ENCODE measurements around the gene ZNF79. TPM values are rescaled to one million over a fixed set of nuclear protein-coding genes. Genes with fewer than 3 reads are reported as not detected.

Gene ZNF79
- total and polyA plus RNA-seq, 9 of the 15 experiments (the other 6 are each of a cell fraction or from before 2014, with no cell fraction given) = 0.62 to 7.0 (median 4.1) TPM

DNA sequence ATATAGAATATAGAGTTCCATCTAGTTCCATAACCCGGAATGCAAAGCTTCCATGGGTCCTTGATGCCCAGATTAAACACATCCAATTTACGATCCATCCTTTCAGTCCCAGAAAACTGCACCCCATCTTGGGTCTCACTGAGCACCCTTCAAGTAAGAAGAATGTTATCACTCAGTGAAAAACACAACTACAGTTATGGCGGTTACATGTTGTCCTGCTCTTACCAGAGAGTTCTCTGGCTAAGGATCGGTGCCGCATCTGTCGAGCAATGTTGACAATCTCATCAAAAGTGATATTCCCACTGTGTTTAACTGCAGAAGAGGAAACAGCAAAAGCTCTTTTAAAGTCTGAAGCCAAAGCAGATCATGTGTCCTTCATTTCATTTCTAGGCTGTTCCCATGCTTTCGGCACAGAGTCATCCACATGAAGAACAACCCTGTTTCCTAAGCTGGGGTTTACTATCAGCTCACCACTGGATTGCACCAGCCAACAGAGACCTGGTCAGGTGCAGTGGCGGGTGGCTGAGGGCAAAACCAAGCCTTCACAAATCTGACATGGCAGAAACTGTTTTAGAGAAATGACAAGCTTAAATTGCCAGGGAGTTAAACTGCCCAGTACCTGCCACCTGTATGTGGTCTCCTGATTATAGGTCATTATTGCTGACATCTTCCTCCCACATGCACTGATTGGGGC, 24.1 kb downstream of the ZNF79 start (continued):
- no peak for TF ChIP-seq NFATC3 (IDR thresholded peaks at IDR 0.05)
- TF ChIP-seq, protein P1, sequence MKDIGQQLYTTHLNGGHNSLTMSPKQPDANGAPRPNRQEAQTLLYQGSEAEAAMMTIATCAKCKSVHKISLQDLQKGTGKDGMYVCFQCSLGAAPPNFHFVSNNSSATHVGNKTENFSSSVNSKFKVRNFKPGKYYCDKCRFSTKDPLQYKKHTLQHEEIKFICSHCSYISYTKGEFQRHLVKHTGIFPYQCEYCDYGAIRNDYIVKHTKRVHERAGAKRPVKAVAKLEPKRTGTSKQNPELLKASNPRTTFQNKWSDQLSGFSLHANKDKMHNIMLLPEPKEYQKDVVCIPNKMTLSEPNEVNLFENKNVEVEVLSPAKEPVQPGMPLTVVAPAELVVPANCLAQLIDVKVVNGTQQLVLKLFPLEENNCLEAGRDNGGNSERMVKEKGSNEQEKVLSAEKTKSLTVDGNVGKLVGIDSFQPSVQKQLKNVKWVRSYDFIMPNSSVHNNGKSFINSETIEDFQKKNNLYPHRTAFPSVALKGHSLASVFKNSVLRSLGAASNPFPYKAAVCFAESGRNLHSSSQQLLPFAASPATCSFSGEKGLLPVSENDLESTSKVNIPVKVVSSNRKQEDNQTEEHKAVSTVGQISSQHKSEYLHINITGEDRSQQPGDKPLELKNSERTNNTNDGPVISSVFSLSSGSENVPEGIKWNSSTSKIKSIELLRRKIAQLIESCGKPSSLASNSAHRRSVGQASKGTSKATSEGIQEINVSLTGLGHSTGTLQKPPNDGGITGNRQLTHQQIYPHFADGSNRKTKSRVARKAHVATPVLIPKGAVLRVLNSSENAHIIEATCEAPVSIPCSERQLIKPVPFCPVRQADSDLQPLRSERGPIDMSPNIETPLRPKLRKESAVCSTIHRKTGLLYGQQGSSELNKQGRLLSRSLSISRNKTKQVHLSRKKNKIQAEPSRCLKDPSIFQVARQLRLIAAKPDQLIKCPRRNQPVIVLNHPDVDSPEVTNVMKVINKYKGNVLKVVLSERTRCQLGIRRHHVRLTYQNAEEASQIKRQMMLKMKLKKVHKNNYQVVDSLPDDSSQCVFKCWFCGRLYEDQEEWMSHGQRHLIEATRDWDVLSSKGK (CRISPR knock-in tag; IDR thresholded peaks at IDR 0.05) = no peak

DNA sequence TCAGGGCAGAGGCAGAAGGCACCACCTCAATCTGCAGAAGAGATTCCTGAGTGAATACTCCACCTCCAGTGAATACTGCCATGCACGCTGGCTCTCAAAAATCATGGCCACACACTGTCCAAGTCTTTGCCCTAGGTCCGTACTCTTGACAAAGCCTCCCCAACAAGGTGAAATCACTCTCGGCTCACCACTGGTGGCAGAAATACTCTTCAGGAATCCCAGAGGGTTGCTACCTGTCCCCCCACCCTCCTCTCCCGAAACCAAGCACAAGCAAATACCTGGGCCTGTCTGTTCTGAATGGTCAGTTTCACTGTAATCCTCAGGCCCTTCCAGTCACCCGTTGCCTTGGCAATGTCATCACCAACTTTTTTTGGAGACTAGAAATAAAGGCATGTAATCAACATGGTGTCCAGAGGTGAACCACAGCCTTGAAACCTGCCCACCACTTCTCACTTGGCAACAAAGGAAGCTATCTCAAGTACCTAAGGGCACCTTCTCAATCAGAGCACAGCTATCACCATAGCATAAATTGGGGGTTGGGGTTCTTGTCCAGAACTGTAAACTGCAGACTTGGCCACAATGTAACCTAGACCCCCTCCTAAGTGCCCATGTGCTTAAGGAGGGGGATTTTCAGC, 25.3 kb downstream of the ZNF79 start:
- ATAC-seq (no peak), DNase-seq (ENCODE audit: extremely low read depth in 1 of 4, low spot score in 3 of 4) (peak in 1 of 4 experiments; percentile 12), FAIRE-seq (no peak)
- 1% methylated on average over 5 of the region's 5 CpGs for WGBS (ENCODE audit: insufficient coverage, low coverage, missing lambda C conversion rate)
- BruUV-seq (replicated peaks) = no TSS peak
- CTCF ChIA-PET (ENCODE audit: low intra/inter-chr PET ratio) = no interaction called here
- Histone ChIP-seq H3K4me2 (ENCODE audit: insufficient read depth, low read length) (peak overlapping the region; percentile 100), H3K9ac (ENCODE audit: insufficient read depth in 1 of 2, low read depth in 2 of 2, low read length in 2 of 2) (peak overlapping the region; percentile 94 to 97), H3K4me3 (peak overlapping the region; percentile 78), H2AFZ (ENCODE audit: low read depth, low read length) (no peak overlapping the region), H3K9me1 (ENCODE audit: control insufficient read depth, insufficient read depth, low read length) (no peaks in the 10 kb centered on the region), H3K27ac (ENCODE audit: extremely low read depth, low read depth, low read length) (peak overlapping the region; percentile 82), H3K4me1 (replicated peaks in 1 of 2; ENCODE audit: control insufficient read depth in 2 of 2, insufficient read depth in 2 of 2, low read length in 2 of 2) (peaks cover 18 to 19% of the 10 kb centered on the region in 2 experiments; a peak in 4 of 5 replicates), H3K9me3 (replicated peaks; ENCODE audit: control insufficient read depth, insufficient read depth, low read depth, low read length) (peaks cover 7% of the 10 kb centered on the region), H3K36me3 (ENCODE audit: control insufficient read depth, insufficient read depth, low read length) (peaks cover 64% of the 10 kb centered on the region), H4K20me1 (replicated peaks; ENCODE audit: control insufficient read depth, insufficient read depth, low read length) (peaks cover 35% of the 10 kb centered on the region), H3K79me2 (ENCODE audit: control insufficient read depth, insufficient read depth, low read length) (peaks cover 61% of the 10 kb centered on the region), H3K27me3 (ENCODE audit: control insufficient read depth in 2 of 2, insufficient read depth in 2 of 2, low read length in 2 of 2) (no peaks in the 10 kb centered on the region)
- intact Hi-C loops (cut with micrococcal nuclease) = no loop called here
- in situ Hi-C loops (cut with MboI) = no loop called here
- POLR2A ChIA-PET = interaction anchor here (0.6 to 3.6 kb wide), 13 partner anchors 8 to 470 kb away, joined by 3 to 21 read pairs (median 3); partner anchors contain the start of genes SLC2A8 and ZNF79
- TF ChIP-seq HNRNPUL1 (IDR thresholded peaks at IDR 0.05; ENCODE audit: low read length) (peak; percentile 69; the same call in 1 of the 2 replicates), ZNF316 (IDR thresholded peaks at IDR 0.05) (no peak), POLR2A (conservative IDR thresholded peaks at IDR 0.05) (0 out of 2 replicates have a peak, but pooled peaks have one; percentile 4), MEIS2 (IDR thresholded peaks at IDR 0.05; ENCODE audit: partially characterized antibody) (no peak), PHF20 (IDR thresholded peaks at IDR 0.05; ENCODE audit: partially characterized antibody) (no peak), HIVEP1 (CRISPR knock-in tag; IDR thresholded peaks at IDR 0.05) (no peak), ASH1L (IDR thresholded peaks at IDR 0.05; ENCODE audit: borderline replicate concordance, low read depth, partially characterized antibody) (no peak), SIRT6 (IDR thresholded peaks at IDR 0.05; ENCODE audit: low read depth, low read length) (peak; percentile 83), RFX1 (IDR thresholded peaks at IDR 0.05) (peak; percentile 60), MXI1 (IDR thresholded peaks at IDR 0.05; ENCODE audit: low read depth, low read length) (no peak), MBD2 (IDR thresholded peaks at IDR 0.05; ENCODE audit: borderline replicate concordance, low read depth) (0 out of 2 replicates have a peak, but pooled peaks have one; percentile 25)
- TF ChIP-seq, protein P2, sequence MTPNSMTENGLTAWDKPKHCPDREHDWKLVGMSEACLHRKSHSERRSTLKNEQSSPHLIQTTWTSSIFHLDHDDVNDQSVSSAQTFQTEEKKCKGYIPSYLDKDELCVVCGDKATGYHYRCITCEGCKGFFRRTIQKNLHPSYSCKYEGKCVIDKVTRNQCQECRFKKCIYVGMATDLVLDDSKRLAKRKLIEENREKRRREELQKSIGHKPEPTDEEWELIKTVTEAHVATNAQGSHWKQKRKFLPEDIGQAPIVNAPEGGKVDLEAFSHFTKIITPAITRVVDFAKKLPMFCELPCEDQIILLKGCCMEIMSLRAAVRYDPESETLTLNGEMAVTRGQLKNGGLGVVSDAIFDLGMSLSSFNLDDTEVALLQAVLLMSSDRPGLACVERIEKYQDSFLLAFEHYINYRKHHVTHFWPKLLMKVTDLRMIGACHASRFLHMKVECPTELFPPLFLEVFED (CRISPR knock-in tag; conservative IDR thresholded peaks at IDR 0.05) = 0 out of 2 replicates have a peak, but pooled peaks have one; percentile 46
